Neural cell (in vitro differentiated cells): Measurements from ENCODE around the gene KIFC1.
A peak's percentile ranks its signal among the peaks of the same experiment; 100 is the strongest.

ENCODE experiments used
- EP300 ChIP-seq: fragments of 450-650 bp; conservative IDR thresholded peaks from 2 replicates; pipeline ENCODE4 v1.6.1; 2014; ENCODE audit warnings: antibody characterized with exemption, mild to moderate bottlenecking, moderate library complexity; ENCODE audit not compliant: poor library complexity, severe bottlenecking
- EZH2 ChIP-seq: fragments of 200-600, 300-800 bp; shearing (Covaris generic), sonication (generic); IDR thresholded peaks from 2 replicates; pipeline ENCODE4 v1.6.1; 2014; ENCODE audit warnings: antibody characterized with exemption, low read length, borderline replicate concordance, mild to moderate bottlenecking; ENCODE audit not compliant: insufficient read depth, poor library complexity, severe bottlenecking
- MXI1 ChIP-seq: fragments of 450-650 bp; conservative IDR thresholded peaks from 2 replicates; pipeline ENCODE4 v1.6.1; 2014; ENCODE audit warnings: antibody characterized with exemption, mild to moderate bottlenecking; ENCODE audit not compliant: poor library complexity, severe bottlenecking
- RAD21 ChIP-seq: fragments of 450-650 bp; conservative IDR thresholded peaks from 2 replicates; pipeline ENCODE4 v1.6.1; 2014; ENCODE audit warnings: antibody characterized with exemption, mild to moderate bottlenecking, moderate library complexity
- SMC3 ChIP-seq: fragments of 450-650 bp; conservative IDR thresholded peaks from 2 replicates; pipeline ENCODE4 v1.6.1; 2014; ENCODE audit warnings: antibody characterized with exemption, mild to moderate bottlenecking, moderate library complexity; ENCODE audit not compliant: poor library complexity
- TAF1 ChIP-seq: IDR thresholded peaks from 2 replicates; pipeline ENCODE4 v1.6.1; 2012; ENCODE audit warnings: low read depth
- TF ChIP-seq, protein P1 (sequence below): fragments of 450-650 bp; IDR thresholded peaks from 2 replicates; pipeline ENCODE4 v1.5.1; 2014; ENCODE audit warnings: antibody characterized with exemption, mild to moderate bottlenecking, moderate library complexity; ENCODE audit not compliant: poor library complexity, severe bottlenecking
- TF ChIP-seq, protein P2 (sequence below): IDR thresholded peaks from 2 replicates; pipeline ENCODE4 v1.6.1; 2012; ENCODE audit warnings: borderline replicate concordance

DNA sequence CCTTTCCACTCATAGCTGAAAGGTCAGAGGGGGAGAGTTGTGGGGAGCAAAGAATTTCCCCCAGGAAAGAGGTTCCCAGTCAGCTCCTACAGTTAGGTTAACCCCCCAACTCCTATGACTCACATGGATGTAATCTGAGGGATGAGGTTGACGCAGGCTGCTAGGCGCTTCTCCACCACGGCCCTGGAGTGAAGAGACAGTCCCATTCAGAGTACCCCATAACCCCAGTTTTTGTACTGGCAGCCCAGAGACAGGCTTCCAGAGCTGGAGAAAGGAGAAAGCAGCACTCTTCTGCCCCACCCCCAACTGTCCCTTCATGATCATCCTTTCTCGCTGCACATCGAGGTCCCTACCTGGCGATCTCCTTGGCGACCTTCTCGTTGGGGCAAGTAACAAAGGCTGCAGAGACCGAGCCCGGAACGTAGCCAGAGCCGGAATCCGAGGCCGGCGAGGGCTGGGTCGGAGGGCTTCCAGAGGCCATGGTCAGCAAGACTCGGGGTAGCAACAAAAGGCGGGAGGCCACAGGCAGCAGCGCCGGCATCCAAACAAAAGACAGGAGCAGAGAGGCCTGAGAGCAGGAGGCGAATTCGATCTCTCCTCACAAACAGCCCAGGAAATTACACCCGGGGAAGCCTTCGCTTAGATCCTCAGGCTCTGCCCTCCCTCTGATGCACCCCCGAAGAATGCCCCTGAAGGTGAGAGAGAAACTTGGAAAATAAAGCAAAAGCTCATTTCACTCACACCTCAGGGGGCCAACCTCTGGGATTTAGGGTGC, 25.7 kb downstream of the KIFC1 start:
- TF ChIP-seq EP300 (no peak), MXI1 (no peak), EZH2 (no peak), RAD21 (no peak), TAF1 (no peak), SMC3 (no peak)
- TF ChIP-seq, protein P1, sequence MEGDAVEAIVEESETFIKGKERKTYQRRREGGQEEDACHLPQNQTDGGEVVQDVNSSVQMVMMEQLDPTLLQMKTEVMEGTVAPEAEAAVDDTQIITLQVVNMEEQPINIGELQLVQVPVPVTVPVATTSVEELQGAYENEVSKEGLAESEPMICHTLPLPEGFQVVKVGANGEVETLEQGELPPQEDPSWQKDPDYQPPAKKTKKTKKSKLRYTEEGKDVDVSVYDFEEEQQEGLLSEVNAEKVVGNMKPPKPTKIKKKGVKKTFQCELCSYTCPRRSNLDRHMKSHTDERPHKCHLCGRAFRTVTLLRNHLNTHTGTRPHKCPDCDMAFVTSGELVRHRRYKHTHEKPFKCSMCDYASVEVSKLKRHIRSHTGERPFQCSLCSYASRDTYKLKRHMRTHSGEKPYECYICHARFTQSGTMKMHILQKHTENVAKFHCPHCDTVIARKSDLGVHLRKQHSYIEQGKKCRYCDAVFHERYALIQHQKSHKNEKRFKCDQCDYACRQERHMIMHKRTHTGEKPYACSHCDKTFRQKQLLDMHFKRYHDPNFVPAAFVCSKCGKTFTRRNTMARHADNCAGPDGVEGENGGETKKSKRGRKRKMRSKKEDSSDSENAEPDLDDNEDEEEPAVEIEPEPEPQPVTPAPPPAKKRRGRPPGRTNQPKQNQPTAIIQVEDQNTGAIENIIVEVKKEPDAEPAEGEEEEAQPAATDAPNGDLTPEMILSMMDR = no peak
- TF ChIP-seq, protein P2, sequence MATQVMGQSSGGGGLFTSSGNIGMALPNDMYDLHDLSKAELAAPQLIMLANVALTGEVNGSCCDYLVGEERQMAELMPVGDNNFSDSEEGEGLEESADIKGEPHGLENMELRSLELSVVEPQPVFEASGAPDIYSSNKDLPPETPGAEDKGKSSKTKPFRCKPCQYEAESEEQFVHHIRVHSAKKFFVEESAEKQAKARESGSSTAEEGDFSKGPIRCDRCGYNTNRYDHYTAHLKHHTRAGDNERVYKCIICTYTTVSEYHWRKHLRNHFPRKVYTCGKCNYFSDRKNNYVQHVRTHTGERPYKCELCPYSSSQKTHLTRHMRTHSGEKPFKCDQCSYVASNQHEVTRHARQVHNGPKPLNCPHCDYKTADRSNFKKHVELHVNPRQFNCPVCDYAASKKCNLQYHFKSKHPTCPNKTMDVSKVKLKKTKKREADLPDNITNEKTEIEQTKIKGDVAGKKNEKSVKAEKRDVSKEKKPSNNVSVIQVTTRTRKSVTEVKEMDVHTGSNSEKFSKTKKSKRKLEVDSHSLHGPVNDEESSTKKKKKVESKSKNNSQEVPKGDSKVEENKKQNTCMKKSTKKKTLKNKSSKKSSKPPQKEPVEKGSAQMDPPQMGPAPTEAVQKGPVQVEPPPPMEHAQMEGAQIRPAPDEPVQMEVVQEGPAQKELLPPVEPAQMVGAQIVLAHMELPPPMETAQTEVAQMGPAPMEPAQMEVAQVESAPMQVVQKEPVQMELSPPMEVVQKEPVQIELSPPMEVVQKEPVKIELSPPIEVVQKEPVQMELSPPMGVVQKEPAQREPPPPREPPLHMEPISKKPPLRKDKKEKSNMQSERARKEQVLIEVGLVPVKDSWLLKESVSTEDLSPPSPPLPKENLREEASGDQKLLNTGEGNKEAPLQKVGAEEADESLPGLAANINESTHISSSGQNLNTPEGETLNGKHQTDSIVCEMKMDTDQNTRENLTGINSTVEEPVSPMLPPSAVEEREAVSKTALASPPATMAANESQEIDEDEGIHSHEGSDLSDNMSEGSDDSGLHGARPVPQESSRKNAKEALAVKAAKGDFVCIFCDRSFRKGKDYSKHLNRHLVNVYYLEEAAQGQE = peak; percentile 85
